RPMI8226 (cell line): ENCODE measurements around the gene TMEM259.

Experiments used
- DNase-seq: peaks from one replicate; pipeline ENCODE4 v3.0.0-alpha.2; 2015

TMEM259 gene

DNA sequence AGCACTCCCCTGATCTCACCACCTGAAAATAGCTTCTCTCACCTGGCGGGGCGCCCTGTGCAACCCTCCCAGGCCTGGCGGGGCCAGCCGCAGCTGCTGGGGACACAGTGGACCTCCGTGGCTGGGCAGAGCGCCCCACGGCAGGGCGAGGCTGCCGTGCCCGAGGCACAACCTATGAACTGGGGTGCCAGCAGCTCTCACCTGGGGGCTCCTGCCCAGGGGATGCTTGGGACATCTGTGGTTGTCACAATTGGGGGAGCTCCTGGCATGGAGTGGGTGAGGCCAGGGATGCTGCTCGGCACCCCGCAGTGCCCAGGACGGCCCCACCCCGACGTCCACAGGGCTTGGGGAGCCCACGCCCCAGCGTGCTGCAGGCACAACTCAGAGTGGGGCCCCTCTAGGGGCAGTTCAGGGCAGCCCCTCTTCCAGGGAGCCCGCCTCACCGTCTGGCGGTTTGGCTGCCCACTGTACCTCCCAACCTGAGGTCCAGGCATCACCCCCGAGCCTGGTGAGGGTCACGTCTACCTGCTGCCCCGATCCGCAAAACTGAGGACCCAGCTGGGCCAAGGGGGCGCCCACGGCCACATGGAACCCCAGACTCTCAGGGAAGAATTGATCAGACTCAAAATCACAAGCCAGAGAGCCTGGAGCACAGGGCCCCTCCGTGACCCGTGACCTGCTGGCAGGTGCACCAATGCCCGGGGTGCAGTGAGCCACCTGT, 5.7 kb downstream of the TMEM259 start:
- no peak for DNase-seq

- DNase-seq: no peak
Observed at GRCh38 chr19:1014161-1015060, 6.5 kb downstream of the TMEM259 start.

DNA sequence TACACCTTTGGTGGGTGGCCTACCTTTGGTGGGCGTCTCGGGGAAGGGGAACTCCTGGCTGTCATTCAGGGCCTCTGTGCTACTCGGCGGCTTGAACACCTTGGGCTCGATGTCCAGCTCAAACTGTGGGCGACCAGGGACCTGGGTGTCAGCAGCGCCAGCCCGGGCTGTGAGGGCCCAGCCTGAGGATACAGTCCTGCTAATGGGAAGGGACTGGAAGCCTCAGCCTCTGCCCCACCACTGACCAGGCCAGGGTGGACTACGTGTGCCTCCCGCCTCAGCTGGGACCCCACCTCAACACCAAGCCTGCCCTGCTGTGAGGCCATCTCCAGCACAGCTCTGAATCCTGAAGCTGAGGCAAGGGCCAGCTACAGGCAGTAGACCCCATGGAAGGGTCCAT, 7.7 kb downstream of the TMEM259 start:
- no peak for DNase-seq

- DNase-seq: no peak
Observed at GRCh38 chr19:1012334-1012733, 8.6 kb downstream of the TMEM259 start.

DNA sequence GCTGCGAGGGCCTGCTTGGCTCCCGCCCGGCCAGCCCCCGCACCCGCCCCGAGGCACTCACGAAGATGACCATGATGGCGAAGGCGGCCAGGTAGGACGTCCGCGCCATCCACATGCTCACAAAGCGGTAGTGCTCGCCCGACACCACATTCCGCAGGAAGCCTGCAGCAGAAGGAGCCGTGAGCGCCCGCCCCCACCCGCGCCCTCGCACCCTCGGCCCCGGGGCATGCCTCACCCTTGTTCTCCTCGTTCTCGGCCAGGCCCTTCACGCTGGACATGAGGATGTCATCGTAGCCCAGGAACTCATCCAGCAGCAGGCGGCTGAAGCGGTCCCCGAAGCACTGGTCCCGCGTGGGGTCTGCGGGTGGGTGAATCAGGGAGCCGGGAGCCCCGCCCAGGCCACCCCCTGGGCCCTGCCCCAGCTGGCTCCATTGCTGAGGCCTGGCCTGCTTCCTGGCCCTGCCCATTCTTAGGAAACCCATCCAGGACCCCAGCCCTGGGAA, 9.0 kb downstream of the TMEM259 start:
- no peak for DNase-seq

DNA sequence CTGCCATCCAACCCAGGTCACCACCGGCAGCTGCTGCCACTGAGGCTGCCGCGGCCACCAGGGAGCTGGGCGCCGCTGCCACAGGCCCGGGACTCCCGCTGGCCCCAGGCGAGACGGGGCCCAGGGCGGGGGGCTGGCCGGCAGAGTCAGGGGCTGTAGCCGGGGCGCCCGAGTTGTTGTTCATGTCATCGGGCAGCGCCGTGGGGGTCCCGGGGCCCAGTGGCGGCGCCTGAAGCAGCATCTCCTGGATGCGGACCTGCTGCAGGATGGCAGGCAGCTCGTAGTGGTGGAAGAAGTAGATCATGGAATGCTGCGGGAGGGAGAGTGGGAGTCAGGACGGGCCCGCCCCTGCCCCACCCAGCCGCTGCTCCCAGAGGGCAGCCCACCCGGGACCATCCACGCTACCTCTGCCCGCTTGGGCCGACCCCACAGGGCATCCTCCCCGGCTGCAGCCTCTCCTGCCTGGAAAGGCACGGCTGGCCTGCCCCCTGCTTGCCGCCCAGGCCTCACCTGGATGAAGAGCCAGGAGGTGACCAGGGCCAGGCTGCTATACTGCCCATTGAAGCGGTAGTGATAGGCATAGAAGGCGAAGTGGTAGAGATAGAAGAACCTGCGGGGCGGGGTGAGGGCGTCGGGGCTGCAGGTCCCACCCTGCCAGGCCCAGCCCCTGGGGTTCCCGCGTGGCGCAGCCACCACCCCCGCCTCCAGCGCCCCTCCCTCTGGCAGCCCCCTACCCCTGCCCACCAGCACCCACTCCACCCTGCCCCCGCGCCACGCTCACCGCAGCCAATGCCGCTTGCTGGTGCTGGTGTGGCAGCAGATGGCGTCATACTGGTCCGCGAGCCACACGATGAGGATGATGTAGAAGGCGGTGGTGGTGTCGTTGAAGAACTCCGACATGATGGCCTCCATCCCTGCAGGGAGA, 10.1 kb downstream of the TMEM259 start:
- DNase-seq: no peak

GRCh38 chr19:1009981-1010538, 10.9 kb downstream of the TMEM259 start:
- DNase-seq: no peak

DNA sequence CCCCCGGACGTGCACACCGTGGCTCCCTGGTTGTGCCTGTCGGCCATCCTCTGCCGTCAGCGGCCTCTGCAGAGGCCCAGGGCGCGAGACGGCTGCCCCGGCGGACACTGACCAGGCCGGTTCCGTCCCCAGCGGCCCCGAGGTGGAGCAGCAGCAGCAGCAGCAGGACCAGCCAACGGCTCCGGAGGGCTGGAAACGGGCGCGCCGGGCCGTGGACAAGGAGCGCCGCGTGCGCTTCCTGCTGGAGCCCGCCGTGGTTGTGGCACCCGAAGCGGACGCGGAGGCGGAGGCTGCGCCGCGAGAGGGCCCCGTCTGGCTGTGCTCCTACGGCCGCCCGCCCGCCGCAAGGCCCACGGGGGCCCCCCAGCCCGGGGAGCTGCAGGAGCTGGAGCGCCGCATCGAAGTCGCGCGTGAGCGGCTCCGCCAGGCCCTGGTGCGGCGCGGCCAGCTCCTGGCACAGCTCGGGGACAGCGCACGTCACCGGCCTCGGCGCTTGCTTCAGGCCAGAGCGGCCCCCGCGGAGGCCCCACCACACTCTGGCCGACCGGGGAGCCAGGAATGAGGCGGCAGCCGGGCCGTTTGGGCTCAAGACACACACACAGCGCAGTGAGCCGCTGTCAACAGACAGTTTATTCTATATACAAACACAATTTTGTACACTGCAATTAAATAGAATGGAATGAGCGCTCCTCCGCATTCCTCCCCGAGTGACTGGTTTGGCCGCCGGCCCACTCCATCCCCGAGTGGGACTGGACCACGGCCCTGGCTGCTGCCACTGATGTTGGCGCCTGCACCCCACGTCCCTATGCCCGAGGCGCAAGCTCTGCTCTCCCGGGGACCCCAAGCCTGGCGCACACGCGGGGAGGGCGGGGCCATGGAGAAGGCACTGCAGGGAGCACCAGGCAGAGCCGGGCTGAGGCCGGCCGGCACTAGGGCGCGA, 11.6 kb downstream of the TMEM259 start:
- DNase-seq: no peak

GRCh38 chr19:1008268-1009040, 12.5 kb downstream of the TMEM259 start:
- no peak for DNase-seq

GRCh38 chr19:1007399-1008251, 13.3 kb downstream of the TMEM259 start:
- no peak for DNase-seq

GRCh38 chr19:1006711-1007398, 14.1 kb downstream of the TMEM259 start:
- no peak for DNase-seq

DNA sequence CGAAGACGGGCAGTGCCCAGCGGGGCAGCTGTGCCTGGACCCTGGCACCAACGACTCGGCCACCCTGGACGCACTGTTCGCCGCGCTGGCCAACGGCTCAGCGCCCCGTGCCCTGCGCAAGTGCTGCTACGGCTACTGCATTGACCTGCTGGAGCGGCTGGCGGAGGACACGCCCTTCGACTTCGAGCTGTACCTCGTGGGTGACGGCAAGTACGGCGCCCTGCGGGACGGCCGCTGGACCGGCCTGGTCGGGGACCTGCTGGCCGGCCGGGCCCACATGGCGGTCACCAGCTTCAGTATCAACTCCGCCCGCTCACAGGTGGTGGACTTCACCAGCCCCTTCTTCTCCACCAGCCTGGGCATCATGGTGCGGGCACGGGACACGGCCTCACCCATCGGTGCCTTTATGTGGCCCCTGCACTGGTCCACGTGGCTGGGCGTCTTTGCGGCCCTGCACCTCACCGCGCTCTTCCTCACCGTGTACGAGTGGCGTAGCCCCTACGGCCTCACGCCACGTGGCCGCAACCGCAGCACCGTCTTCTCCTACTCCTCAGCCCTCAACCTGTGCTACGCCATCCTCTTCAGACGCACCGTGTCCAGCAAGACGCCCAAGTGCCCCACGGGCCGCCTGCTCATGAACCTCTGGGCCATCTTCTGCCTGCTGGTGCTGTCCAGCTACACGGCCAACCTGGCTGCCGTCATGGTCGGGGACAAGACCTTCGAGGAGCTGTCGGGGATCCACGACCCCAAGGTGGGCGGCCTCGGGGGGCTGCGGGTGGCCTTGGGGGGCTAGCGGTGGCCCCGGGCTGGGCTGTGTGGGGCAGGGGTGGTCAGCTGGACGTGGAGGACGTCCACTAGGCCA, 15.9 kb downstream of the TMEM259 start:
- no peak for DNase-seq

DNA sequence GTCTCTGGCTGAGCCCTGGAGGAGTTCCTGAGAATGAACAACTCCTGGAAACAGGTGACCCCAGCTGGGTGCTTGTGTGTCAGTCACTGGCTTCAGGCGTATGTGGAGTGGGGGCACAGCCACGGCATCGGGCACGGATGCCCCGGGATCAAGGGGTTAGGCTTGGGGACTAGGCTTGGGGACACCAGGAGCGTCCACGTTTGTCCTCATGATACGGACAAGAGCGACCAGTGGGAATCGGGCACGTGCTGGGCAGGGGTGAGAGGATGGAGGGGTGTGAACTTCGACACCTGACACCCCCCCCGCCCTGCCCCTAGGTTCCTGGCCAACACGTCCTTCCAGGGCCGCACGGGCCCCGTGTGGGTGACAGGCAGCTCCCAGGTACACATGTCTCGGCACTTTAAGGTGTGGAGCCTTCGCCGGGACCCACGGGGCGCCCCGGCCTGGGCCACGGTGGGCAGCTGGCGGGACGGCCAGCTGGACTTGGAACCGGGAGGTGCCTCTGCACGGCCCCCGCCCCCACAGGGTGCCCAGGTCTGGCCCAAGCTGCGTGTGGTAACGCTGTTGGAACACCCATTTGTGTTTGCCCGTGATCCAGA, 16.6 kb downstream of the TMEM259 start:
- DNase-seq: no peak

DNA sequence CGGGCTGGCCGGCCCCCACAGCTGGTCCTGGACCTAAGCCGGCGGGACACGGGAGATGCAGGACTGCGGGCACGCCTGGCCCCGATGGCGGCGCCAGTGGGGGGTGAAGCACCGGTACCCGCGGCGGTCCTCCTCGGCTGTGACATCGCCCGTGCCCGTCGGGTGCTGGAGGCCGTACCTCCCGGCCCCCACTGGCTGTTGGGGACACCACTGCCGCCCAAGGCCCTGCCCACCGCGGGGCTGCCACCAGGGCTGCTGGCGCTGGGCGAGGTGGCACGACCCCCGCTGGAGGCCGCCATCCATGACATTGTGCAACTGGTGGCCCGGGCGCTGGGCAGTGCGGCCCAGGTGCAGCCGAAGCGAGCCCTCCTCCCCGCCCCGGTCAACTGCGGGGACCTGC, 17.6 kb downstream of the TMEM259 start:
- DNase-seq: no peak

GRCh38 chr19:1002600-1002999, 18.3 kb downstream of the TMEM259 start:
- DNase-seq: no peak

GRCh38 chr19:1001538-1002166, 19.3 kb downstream of the TMEM259 start:
- peak; percentile 64 for DNase-seq
